ENCODE measurements around the gene EML4. TPM values are rescaled to one million over a fixed set of nuclear protein-coding genes. Genes with fewer than 3 reads are reported as not detected.
"Not testable (repeated sequence)": the region's sequence is repeated elsewhere in the genome, so short reads cannot be mapped to it uniquely, and the experiment has no call there.

Gene EML4
- total RNA-seq, 8 experiments from 2014 or later: 24.1 to 94.3 (median 45.2) TPM

DNA sequence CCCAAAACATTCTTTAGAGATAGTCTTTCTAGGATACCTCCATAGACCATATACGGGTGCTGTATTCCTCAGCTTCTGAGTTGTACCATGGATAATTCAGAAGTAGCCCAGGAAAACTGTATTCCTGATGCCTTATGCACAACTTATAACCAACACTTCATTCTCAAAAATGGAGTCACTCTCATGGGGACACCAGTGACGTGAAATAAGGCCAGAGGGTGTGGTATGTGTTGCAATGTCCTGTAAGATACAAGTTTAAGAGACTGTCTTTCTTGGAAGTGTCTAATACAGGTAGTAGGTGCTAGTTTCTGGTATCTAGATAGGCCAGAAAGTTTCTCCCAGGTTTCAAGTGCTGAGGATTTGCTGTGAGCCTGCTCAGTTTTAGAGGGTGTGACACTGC lies 155.8 kb downstream of the EML4 start:
- Histone ChIP-seq H3K27ac (no peak overlapping the region), H3K4me3 (no peak overlapping the region), H3K4me1 (replicated peaks in 1 of 2) (peaks cover 0 to 4% of the 10 kb centered on the region in 2 donors)
- in situ Hi-C loops (cut with MboI; ENCODE audit: low pct_unique_long_range_greater_than_20kb in 2 of 9, low sequenced_read_pairs in 9 of 9, unreplicated experiment in 9 of 9): loop anchor here in 4 of 9 experiments (25.0 kb wide), 2 partner anchors 213 to 463 kb away; no protein-coding TSS in a partner anchor
- 67 to 100% (median 100%) methylated on average over 1 to 2 of the region's 2 CpGs; no CpG with 5 or more reads in 2 of the 10 experiments for WGBS, 10 experiments
- no peak for ATAC-seq (replicated peaks in 6 of 8)

DNA sequence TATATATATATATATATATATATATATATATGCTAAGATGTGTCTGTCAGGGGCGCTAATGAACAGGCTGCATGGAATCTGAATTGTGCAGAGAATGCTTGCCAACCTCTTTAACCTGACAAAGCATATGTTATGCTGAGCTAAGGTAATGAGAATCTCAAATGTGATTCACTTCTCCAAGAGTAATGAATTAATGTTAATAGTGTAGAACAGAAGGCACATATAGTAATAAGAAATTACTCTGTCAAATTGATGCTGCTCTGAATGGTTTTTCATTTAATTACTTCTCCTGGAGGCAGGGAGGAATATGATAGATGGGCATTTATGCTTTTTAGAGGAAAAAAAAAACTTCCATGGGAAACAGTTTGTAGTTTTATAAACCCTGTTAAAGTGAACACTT lies 156.5 kb downstream of the EML4 start:
- ATAC-seq (replicated peaks in 6 of 8): peak in 3 of 8 experiments; percentile 27 to 52 (median 34)
- 83 to 100% (median 86%) methylated on average over 1 of the region's 1 CpG; no CpG with 5 or more reads in 7 of the 10 experiments for WGBS, 10 experiments
- Histone ChIP-seq H3K27ac (no peak overlapping the region), H3K4me1 (replicated peaks in 1 of 2) (peaks cover 0 to 4% of the 10 kb centered on the region in 2 donors), H3K4me3 (no peak overlapping the region)
- in situ Hi-C loops (cut with MboI; ENCODE audit: low pct_unique_long_range_greater_than_20kb in 2 of 9, low sequenced_read_pairs in 9 of 9, unreplicated experiment in 9 of 9): loop anchor here in 1 of 9 experiments (25.0 kb wide), 1 partner anchor 463 kb away; no protein-coding TSS in a partner anchor

DNA sequence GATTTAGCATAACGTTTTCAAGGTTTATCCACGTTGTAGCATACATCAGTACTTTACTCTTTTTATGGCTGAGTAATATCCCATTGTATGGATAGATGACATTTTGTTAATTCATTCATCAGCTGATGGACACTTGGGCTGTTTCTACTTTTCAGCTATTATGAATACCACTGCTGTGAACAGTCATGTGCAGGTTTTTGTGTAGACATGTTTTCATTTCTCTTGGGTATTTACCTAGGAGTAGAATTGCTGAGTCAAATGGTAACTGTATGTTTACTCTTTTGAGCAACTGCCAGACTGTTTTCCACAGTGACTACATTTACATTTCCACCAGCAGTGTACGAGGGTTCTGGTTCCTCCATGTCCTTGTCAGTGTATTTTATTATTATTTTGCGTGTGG lies 158.0 kb downstream of the EML4 start:
- no peak overlapping the region for H3K4me3 ChIP-seq
- WGBS, 10 experiments: 46 to 100% (median 76%) methylated on average over 1 to 4 of the region's 4 CpGs; no CpG with 5 or more reads in 1 of the 10 experiments
- in situ Hi-C loops (cut with MboI; ENCODE audit: low pct_unique_long_range_greater_than_20kb in 2 of 9, low sequenced_read_pairs in 9 of 9, unreplicated experiment in 9 of 9): loop anchor here in 1 of 9 experiments (25.0 kb wide), 1 partner anchor 465 kb away; no protein-coding TSS in a partner anchor
- peaks cover 0 to 4% of the 10 kb centered on the region in 2 donors for H3K4me1 ChIP-seq (replicated peaks in 1 of 2)
- ATAC-seq (replicated peaks in 6 of 8): peak in 3 of 8 experiments; percentile 11 to 68 (median 47)
- H3K27ac ChIP-seq: no peak overlapping the region

DNA sequence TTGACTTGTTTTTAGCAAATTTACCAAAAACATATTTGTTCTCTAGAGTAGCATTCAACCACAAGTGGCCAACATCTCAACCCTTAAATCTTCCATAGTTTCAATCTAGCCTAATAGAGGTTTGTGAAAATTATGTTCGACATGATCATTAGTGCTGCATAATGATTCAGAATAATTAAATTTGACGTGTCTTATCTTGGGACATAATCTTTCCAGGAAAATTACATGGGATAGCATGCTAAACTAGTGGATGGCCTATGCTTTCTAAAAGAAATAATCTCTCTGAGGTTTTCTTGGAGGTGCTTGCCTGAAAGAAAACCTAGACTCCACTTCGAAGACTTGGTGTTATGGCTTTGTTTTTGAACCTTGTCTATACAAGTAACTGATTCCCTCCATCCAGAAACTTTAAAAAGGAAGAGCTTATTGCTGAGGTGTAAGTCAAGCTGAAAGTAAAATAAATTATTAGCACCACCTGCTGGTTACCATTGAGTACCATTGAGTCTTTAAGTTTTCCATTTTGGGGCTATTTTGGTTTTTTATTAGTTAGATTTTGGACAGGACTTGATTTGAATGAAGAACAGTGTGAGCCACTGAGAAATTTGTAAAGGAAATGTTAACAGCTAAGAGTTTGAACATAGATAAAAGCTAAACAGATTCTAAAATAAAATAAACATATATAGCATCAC lies 159.1 kb downstream of the EML4 start:
- peak in 3 of 8 experiments; percentile 18 to 47 (median 28) for ATAC-seq (replicated peaks in 6 of 8)
- in situ Hi-C loops (cut with MboI; ENCODE audit: low pct_unique_long_range_greater_than_20kb in 2 of 9, low sequenced_read_pairs in 9 of 9, unreplicated experiment in 9 of 9): loop anchor here in 1 of 9 experiments (25.0 kb wide), 1 partner anchor 466 kb away; no protein-coding TSS in a partner anchor
- Histone ChIP-seq H3K27ac (no peak overlapping the region), H3K4me3 (no peak overlapping the region), H3K4me1 (replicated peaks in 1 of 2) (peaks cover 0 to 4% of the 10 kb centered on the region in 2 donors)
- WGBS, 10 experiments: 22 to 93% (median 72%) methylated on average over 1 to 3 of the region's 3 CpGs

DNA sequence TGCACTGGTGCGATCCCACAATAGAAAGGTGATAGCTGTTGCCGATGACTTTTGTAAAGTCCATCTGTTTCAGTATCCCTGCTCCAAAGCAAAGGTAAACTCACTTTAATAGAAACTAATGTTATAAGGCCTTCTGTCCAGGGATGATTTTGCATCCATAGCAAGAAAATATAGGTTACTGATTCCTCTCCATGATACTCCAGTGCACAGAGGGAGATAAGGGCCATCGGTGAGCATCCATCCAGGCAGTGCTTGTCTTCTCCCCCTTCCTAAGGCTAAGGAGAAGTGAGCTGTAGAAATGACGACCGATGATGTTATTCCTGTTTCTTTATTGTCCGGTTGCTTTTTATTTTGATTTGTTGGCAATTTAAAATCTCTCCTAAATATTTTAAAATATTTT lies 159.8 kb downstream of the EML4 start:
- WGBS, 10 experiments: 56 to 100% (median 96%) methylated on average over 2 to 5 of the region's 6 CpGs
- H3K4me1 ChIP-seq (replicated peaks in 1 of 2): peaks cover 0 to 4% of the 10 kb centered on the region in 2 donors
- H3K27ac ChIP-seq: no peak overlapping the region
- no peak overlapping the region for H3K4me3 ChIP-seq
- ATAC-seq (replicated peaks in 6 of 8): no peak
- in situ Hi-C loops (cut with MboI; ENCODE audit: low pct_unique_long_range_greater_than_20kb in 2 of 9, low sequenced_read_pairs in 9 of 9, unreplicated experiment in 9 of 9): loop anchor here in 1 of 9 experiments (25.0 kb wide), 1 partner anchor 467 kb away; no protein-coding TSS in a partner anchor

DNA sequence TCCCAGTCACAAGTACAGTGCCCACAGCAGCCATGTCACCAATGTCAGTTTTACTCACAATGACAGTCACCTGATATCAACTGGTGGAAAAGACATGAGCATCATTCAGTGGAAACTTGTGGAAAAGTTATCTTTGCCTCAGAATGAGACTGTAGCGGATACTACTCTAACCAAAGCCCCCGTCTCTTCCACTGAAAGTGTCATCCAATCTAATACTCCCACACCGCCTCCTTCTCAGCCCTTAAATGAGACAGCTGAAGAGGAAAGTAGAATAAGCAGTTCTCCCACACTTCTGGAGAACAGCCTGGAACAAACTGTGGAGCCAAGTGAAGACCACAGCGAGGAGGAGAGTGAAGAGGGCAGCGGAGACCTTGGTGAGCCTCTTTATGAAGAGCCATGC lies 160.6 kb downstream of the EML4 start:
- no peak overlapping the region for H3K4me3 ChIP-seq
- 88 to 100% (median 100%) methylated on average over 1 to 4 of the region's 5 CpGs; no CpG with 5 or more reads in 3 of the 10 experiments for WGBS, 10 experiments
- peaks cover 0 to 4% of the 10 kb centered on the region in 2 donors for H3K4me1 ChIP-seq (replicated peaks in 1 of 2)
- H3K27ac ChIP-seq: no peak overlapping the region
- in situ Hi-C loops (cut with MboI; ENCODE audit: low pct_unique_long_range_greater_than_20kb in 2 of 9, low sequenced_read_pairs in 9 of 9, unreplicated experiment in 9 of 9): loop anchor here in 1 of 9 experiments (25.0 kb wide), 1 partner anchor 467 kb away; no protein-coding TSS in a partner anchor
- ATAC-seq (replicated peaks in 6 of 8): no peak

DNA sequence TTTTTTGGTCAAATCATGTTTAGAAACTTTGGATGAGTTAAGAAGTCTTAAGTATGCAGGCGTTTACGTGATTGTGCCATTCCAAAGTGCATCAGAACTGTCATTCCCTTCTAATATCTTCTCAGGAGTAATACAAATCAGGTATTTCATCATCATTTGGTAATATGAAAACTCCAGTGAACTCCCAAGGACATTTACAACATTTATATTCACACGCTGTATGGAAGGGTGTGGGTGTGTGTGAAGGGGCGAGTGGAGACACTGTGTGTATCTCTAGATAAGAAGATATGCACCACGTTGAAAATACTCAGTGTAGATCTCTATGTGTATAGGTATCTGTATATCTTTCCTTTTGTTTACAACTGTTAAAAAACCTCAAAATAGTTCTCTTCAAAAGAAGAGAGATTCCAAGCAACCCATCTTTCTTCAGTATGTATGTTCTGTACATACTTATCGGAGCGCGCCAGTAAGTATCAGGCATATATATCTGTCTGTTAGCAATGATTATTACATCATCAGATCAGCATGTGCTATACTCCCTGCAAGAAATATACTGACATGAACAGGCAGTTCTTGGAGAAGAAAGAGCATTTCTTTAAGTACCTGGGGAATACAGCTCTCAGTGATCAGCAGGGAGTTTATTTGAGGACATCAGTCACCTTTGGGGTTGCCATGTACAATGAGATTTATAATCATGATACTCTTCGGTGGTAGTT lies 162.6 kb downstream of the EML4 start:
- ATAC-seq (replicated peaks in 6 of 8): peak in 5 of 8 experiments; percentile 25 to 58 (median 42)
- Histone ChIP-seq H3K4me3 (no peak overlapping the region), H3K4me1 (replicated peaks in 1 of 2) (no peaks in the 10 kb centered on the region), H3K27ac (no peak overlapping the region)
- in situ Hi-C loops (cut with MboI; ENCODE audit: low pct_unique_long_range_greater_than_20kb in 2 of 9, low sequenced_read_pairs in 9 of 9, unreplicated experiment in 9 of 9): loop anchor here in 1 of 9 experiments (25.0 kb wide), 1 partner anchor 469 kb away; no protein-coding TSS in a partner anchor
- WGBS, 10 experiments: 71 to 100% (median 93%) methylated on average over 3 to 9 of the region's 9 CpGs

DNA sequence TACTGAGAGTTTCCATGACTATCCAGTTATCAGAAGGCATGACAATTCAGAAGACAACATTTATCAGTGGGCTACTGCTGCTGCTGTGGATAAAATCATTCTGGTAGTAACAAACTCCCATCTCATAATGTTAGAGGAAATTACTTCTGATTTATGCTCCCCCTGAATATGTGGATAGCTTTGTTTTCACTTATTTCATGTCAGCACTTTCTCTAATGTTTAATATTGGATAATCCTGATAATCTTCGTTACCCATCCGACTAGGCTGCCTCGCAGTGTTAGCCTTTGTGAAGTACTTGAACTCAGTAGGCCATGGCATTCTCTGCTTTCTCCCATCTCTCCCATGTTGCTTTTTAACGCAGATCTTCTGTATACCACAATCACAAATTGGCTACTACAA lies 163.4 kb downstream of the EML4 start:
- Histone ChIP-seq H3K4me1 (replicated peaks in 1 of 2) (no peaks in the 10 kb centered on the region), H3K4me3 (no peak overlapping the region), H3K27ac (no peak overlapping the region)
- no peak for ATAC-seq (replicated peaks in 6 of 8)
- WGBS, 10 experiments: 89 to 100% (median 100%) methylated on average over 1 to 4 of the region's 4 CpGs; no CpG with 5 or more reads in 1 of the 10 experiments
- in situ Hi-C loops (cut with MboI; ENCODE audit: low pct_unique_long_range_greater_than_20kb in 2 of 9, low sequenced_read_pairs in 9 of 9, unreplicated experiment in 9 of 9): loop anchor here in 1 of 9 experiments (25.0 kb wide), 1 partner anchor 470 kb away; no protein-coding TSS in a partner anchor

DNA sequence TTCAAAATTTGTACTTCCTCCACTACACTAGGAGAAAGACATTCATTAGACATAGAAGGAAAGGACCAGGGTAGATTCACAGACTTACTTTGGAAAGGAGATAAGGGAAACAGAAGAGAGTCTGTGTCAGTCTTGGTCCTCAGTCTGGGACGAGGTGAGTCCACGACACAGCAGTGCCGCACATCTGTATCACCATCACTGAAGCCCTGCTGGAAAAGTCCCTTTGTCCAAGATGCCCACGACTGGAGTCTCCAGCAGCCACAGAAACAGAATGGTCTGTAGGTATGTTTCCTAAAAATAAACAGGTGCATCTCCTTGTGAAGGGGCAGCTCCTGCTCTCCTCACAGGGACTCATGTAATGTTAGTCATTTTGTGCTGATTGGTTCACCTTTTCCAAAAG lies 164.4 kb downstream of the EML4 start:
- ATAC-seq (replicated peaks in 6 of 8): no peak
- WGBS, 10 experiments: 82 to 100% (median 97%) methylated on average over 1 to 3 of the region's 4 CpGs; no CpG with 5 or more reads in 6 of the 10 experiments
- in situ Hi-C loops (cut with MboI; ENCODE audit: low pct_unique_long_range_greater_than_20kb in 2 of 9, low sequenced_read_pairs in 9 of 9, unreplicated experiment in 9 of 9): loop anchor here in 1 of 9 experiments (25.0 kb wide), 1 partner anchor 471 kb away; no protein-coding TSS in a partner anchor
- H3K4me3 ChIP-seq: no peak overlapping the region
- no peak overlapping the region for H3K27ac ChIP-seq
- H3K4me1 ChIP-seq (replicated peaks in 1 of 2): no peaks in the 10 kb centered on the region

DNA sequence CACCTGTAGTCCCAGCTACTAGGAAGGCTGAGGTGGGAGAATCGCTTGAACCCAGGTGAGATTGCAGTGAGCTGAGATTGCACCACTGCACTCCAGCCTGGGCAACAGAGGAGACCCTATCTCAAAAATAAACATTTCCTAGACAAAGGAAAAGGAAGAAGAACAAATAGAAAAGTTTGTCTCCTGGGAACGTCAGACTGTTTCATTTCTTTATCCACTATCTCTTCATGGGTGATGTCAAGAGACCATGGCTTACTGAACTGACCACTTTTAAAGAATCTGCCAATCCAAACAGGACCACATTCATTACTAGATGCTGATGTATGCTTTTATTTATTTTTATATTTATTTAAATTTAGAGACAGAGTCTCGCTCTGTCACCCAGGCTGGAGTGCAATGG lies 165.1 kb downstream of the EML4 start:
- H3K27ac ChIP-seq: no peak overlapping the region
- in situ Hi-C loops (cut with MboI; ENCODE audit: low pct_unique_long_range_greater_than_20kb in 2 of 9, low sequenced_read_pairs in 9 of 9, unreplicated experiment in 9 of 9): loop anchor here in 1 of 9 experiments (25.0 kb wide), 1 partner anchor 472 kb away; no protein-coding TSS in a partner anchor
- no peak overlapping the region for H3K4me3 ChIP-seq
- 80 to 100% (median 96%) methylated on average over 1 to 3 of the region's 3 CpGs; no CpG with 5 or more reads in 3 of the 10 experiments for WGBS, 10 experiments
- H3K4me1 ChIP-seq (replicated peaks in 1 of 2): no peaks in the 10 kb centered on the region
- no peak for ATAC-seq (replicated peaks in 6 of 8)

DNA sequence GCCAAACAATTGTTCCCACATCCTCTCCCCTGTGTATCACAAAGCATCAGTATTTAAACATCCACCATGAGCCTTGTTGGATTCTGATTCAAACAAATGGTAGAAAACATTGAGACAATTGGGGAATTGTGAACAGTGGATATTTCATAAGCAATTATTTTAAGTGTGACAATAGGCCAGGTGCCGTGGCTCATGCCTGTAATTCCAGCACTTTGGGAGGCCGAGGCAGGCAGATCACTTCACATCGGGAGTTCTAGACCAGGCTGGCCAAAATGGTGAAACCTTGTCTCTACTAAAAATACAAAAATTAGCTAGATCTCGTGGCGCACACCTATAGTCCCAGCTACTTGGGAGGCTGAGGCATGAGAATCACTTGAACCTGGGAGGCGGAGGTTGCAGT lies 165.7 kb downstream of the EML4 start:
- not testable (repeated sequence) for H3K27ac ChIP-seq; H3K4me3 ChIP-seq; ATAC-seq (replicated peaks in 6 of 8); H3K4me1 ChIP-seq (replicated peaks in 1 of 2)
- WGBS, 10 experiments: 86 to 100% (median 100%) methylated on average over 1 to 6 of the region's 6 CpGs
- in situ Hi-C loops (cut with MboI; ENCODE audit: low pct_unique_long_range_greater_than_20kb in 2 of 9, low sequenced_read_pairs in 9 of 9, unreplicated experiment in 9 of 9): loop anchor here in 1 of 9 experiments (25.0 kb wide), 1 partner anchor 473 kb away; no protein-coding TSS in a partner anchor

DNA sequence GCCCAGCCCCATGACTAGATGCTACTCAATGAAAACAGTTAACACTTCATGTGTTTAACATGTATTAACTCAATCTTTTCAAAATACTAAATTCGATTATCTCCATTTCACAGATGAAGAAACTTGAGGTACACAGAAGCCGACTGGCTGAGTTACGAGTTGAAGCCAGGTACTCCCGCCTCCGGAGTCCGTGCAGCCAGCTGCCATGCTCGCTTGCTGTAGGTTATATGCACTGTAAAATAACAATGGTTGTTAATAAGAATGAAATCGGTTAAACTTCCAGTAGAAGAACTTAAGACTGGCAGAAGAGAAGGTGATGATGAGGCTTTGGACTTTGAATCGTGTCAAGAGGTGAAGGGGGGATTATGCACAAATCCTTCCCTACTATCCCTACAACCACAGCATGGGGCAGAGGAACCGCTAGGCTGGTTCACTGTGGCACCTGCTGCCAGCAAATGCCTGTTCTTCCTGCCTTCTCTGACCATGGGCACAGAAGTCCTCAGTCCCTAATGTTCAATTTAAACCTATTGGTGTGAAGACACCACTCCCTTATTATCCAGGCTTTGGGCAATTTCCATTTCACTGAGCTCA lies 166.5 kb downstream of the EML4 start:
- in situ Hi-C loops (cut with MboI; ENCODE audit: low pct_unique_long_range_greater_than_20kb in 2 of 9, low sequenced_read_pairs in 9 of 9, unreplicated experiment in 9 of 9): loop anchor here in 1 of 9 experiments (25.0 kb wide), 1 partner anchor 473 kb away; no protein-coding TSS in a partner anchor
- H3K4me1 ChIP-seq (replicated peaks in 1 of 2): no peaks in the 10 kb centered on the region
- ATAC-seq (replicated peaks in 6 of 8): no peak
- WGBS, 10 experiments: 89 to 100% (median 96%) methylated on average over 1 to 10 of the region's 10 CpGs; no CpG with 5 or more reads in 1 of the 10 experiments
- no peak overlapping the region for H3K27ac ChIP-seq
- no peak overlapping the region for H3K4me3 ChIP-seq
